Measurements from ENCODE around the gene WDFY4. TPM values are rescaled to one million over a fixed set of nuclear protein-coding genes. Genes with fewer than 3 reads are reported as not detected.
A peak's percentile ranks its signal among the peaks of the same experiment; 100 is the strongest.

Gene WDFY4
- total RNA-seq, 1 donor from 2014 or later, result 6.4 TPM

GRCh38 chr10:49007129-49007528 is 322.5 kb downstream of the WDFY4 start:
- Histone ChIP-seq H3K27ac (no peak overlapping the region), H3K27me3 (no peaks in the 10 kb centered on the region), H3K36me3 (no peaks in the 10 kb centered on the region), H3K4me1 (peaks cover 44% of the 10 kb centered on the region), H3K9me3 (no peaks in the 10 kb centered on the region), H3K4me3 (no peak overlapping the region)
- no peak for TF ChIP-seq POLR2AphosphoS5 (IDR thresholded peaks at IDR 0.05; ENCODE audit: insufficient read depth in 1 of 2, low read depth in 1 of 2)
- TF ChIP-seq CTCF (IDR thresholded peaks at IDR 0.05), result no peak
- TF ChIP-seq POLR2A (IDR thresholded peaks at IDR 0.05), result no peak
- DNase-seq (ENCODE audit: extremely low spot score in 2 of 2), result no peak
- intact Hi-C loops (cut with DNase I), result no loop called here

- Histone ChIP-seq H3K9me3 (no peaks in the 10 kb centered on the region), H3K27me3 (no peaks in the 10 kb centered on the region), H3K36me3 (no peaks in the 10 kb centered on the region), H3K27ac (no peak overlapping the region), H3K4me1 (peaks cover 53% of the 10 kb centered on the region), H3K4me3 (no peak overlapping the region)
- peak in 1 of 2 donors; percentile 62 for DNase-seq (ENCODE audit: extremely low spot score in 2 of 2)
- intact Hi-C loops (cut with DNase I), result no loop called here
- TF ChIP-seq POLR2AphosphoS5 (IDR thresholded peaks at IDR 0.05; ENCODE audit: insufficient read depth in 1 of 2, low read depth in 1 of 2), result no peak
- TF ChIP-seq CTCF (IDR thresholded peaks at IDR 0.05), result no peak
- TF ChIP-seq POLR2A (IDR thresholded peaks at IDR 0.05), result no peak
Observed at GRCh38 chr10:49008091-49008490, 323.4 kb downstream of the WDFY4 start.

GRCh38 chr10:49008505-49009198 is 324.0 kb downstream of the WDFY4 start:
- Histone ChIP-seq H3K4me3 (no peak overlapping the region), H3K27ac (peak overlapping the region; percentile 57), H3K27me3 (no peaks in the 10 kb centered on the region), H3K36me3 (no peaks in the 10 kb centered on the region), H3K4me1 (peaks cover 56% of the 10 kb centered on the region), H3K9me3 (no peaks in the 10 kb centered on the region)
- intact Hi-C loops (cut with DNase I), result no loop called here
- peak; percentile 58 to 65 for DNase-seq (ENCODE audit: extremely low spot score in 2 of 2)
- TF ChIP-seq CTCF (IDR thresholded peaks at IDR 0.05) (no peak), POLR2AphosphoS5 (IDR thresholded peaks at IDR 0.05; ENCODE audit: insufficient read depth in 1 of 2, low read depth in 1 of 2) (no peak), POLR2A (IDR thresholded peaks at IDR 0.05) (no peak)

- Histone ChIP-seq H3K36me3 (no peaks in the 10 kb centered on the region), H3K9me3 (no peaks in the 10 kb centered on the region), H3K27ac (peak overlapping the region; percentile 57), H3K27me3 (no peaks in the 10 kb centered on the region), H3K4me1 (peaks cover 63% of the 10 kb centered on the region), H3K4me3 (no peak overlapping the region)
- intact Hi-C loops (cut with DNase I), result no loop called here
- DNase-seq (ENCODE audit: extremely low spot score in 2 of 2), result peak; percentile 61 to 72
- TF ChIP-seq POLR2AphosphoS5 (IDR thresholded peaks at IDR 0.05; ENCODE audit: insufficient read depth in 1 of 2, low read depth in 1 of 2), result no peak
- TF ChIP-seq CTCF (IDR thresholded peaks at IDR 0.05), result no peak
- no peak for TF ChIP-seq POLR2A (IDR thresholded peaks at IDR 0.05)
Observed at GRCh38 chr10:49009199-49009979, 324.7 kb downstream of the WDFY4 start.

- no peak for TF ChIP-seq POLR2AphosphoS5 (IDR thresholded peaks at IDR 0.05; ENCODE audit: insufficient read depth in 1 of 2, low read depth in 1 of 2)
- no peak for TF ChIP-seq POLR2A (IDR thresholded peaks at IDR 0.05)
- no peak for TF ChIP-seq CTCF (IDR thresholded peaks at IDR 0.05)
- Histone ChIP-seq H3K4me1 (peaks cover 67% of the 10 kb centered on the region), H3K27ac (no peak overlapping the region), H3K4me3 (no peak overlapping the region), H3K27me3 (no peaks in the 10 kb centered on the region), H3K9me3 (no peaks in the 10 kb centered on the region), H3K36me3 (no peaks in the 10 kb centered on the region)
- DNase-seq (ENCODE audit: extremely low spot score in 2 of 2), result peak; percentile 58 to 64
- intact Hi-C loops (cut with DNase I), result no loop called here
Observed at GRCh38 chr10:49010295-49010694, 325.6 kb downstream of the WDFY4 start.
